Neural cell (in vitro differentiated cells): Measurements from ENCODE around the gene ATOSB. TPM values are rescaled to one million over a fixed set of nuclear protein-coding genes. Genes with fewer than 3 reads are reported as not detected.

Experiments
- H2AFZ ChIP-seq: fragments of 200-600, 300-800 bp; sonication (generic), shearing (Covaris generic); 2 replicates; pipeline ENCODE4 v1.6.0; 2014; ENCODE audit warnings: low read depth, mild to moderate bottlenecking, antibody characterized with exemption, low read length, moderate library complexity
- H3F3A ChIP-seq: fragments of 200-600 bp; shearing (Covaris generic); 2 replicates; pipeline ENCODE4 v1.6.1; 2016; ENCODE audit warnings: mild to moderate bottlenecking, moderate library complexity, mixed read lengths, antibody characterized with exemption, low read length; ENCODE audit not compliant: insufficient read depth, poor library complexity, severe bottlenecking
- H3K27ac ChIP-seq: fragments of 200-600, 300-800 bp; sonication (generic), shearing (Covaris generic); 2 replicates; pipeline ENCODE4 v1.5.1; 2014; ENCODE audit warnings: mild to moderate bottlenecking, low read length, moderate library complexity
- H3K27me3 ChIP-seq: fragments of 300-800, 200-600 bp; sonication (generic), shearing (Covaris generic); 2 replicates; pipeline ENCODE4 v1.6.0; 2014; ENCODE audit warnings: mild to moderate bottlenecking, low read depth, low read length, moderate library complexity; ENCODE audit not compliant: insufficient read depth
- H3K36me3 ChIP-seq: fragments of 300-800, 200-600 bp; sonication (generic), shearing (Covaris generic); 2 replicates; pipeline ENCODE4 v1.5.1; 2014; ENCODE audit warnings: mild to moderate bottlenecking, antibody characterized with exemption, low read length, moderate library complexity; ENCODE audit not compliant: insufficient read depth
- H3K4me2 ChIP-seq: fragments of 300-800, 200-600 bp; sonication (generic), shearing (Covaris generic); 2 replicates; pipeline ENCODE4 v1.6.0; 2014; ENCODE audit warnings: mild to moderate bottlenecking, low read length
- H3K4me3 ChIP-seq: fragments of 300-800, 200-600 bp; sonication (generic), shearing (Covaris generic); 2 replicates; pipeline ENCODE4 v1.5.1; 2014; ENCODE audit warnings: mild to moderate bottlenecking, low read length, moderate library complexity
- H3K79me2 ChIP-seq: fragments of 200-600 bp; shearing (Covaris generic); replicated peaks from 2 replicates; pipeline ENCODE4 v1.6.0; 2014; ENCODE audit warnings: mild to moderate bottlenecking, low read length, moderate library complexity; ENCODE audit not compliant: insufficient read depth
- H3K9ac ChIP-seq: fragments of 300-800, 200-600 bp; sonication (generic), shearing (Covaris generic); 2 replicates; pipeline ENCODE4 v1.6.1; 2016; ENCODE audit warnings: mild to moderate bottlenecking, low read length, mixed read lengths
- H3K9me2 ChIP-seq: fragments of 200-600 bp; shearing (Covaris generic); 2 replicates; pipeline ENCODE4 v1.6.1; 2016; ENCODE audit warnings: mild to moderate bottlenecking, low read length, mixed read lengths; ENCODE audit not compliant: insufficient read depth
- H3K9me3 ChIP-seq: fragments of 200-600, 300-800 bp; sonication (generic), shearing (Covaris generic); 2 replicates; pipeline ENCODE4 v1.6.1; 2016; ENCODE audit warnings: mild to moderate bottlenecking, mixed run types, low read length, moderate library complexity, mixed read lengths
- H4K20me1 ChIP-seq: fragments of 200-600 bp; shearing (Covaris generic); 2 replicates; pipeline ENCODE4 v1.6.1; 2016; ENCODE audit warnings: mild to moderate bottlenecking, mixed run types; ENCODE audit not compliant: insufficient read depth
- EP300 ChIP-seq: fragments of 450-650 bp; conservative IDR thresholded peaks from 2 replicates; pipeline ENCODE4 v1.6.1; 2014; ENCODE audit warnings: antibody characterized with exemption, mild to moderate bottlenecking, moderate library complexity; ENCODE audit not compliant: poor library complexity, severe bottlenecking
- EZH2 ChIP-seq: fragments of 200-600, 300-800 bp; shearing (Covaris generic), sonication (generic); IDR thresholded peaks from 2 replicates; pipeline ENCODE4 v1.6.1; 2014; ENCODE audit warnings: antibody characterized with exemption, low read length, borderline replicate concordance, mild to moderate bottlenecking; ENCODE audit not compliant: insufficient read depth, poor library complexity, severe bottlenecking
- MXI1 ChIP-seq: fragments of 450-650 bp; conservative IDR thresholded peaks from 2 replicates; pipeline ENCODE4 v1.6.1; 2014; ENCODE audit warnings: antibody characterized with exemption, mild to moderate bottlenecking; ENCODE audit not compliant: poor library complexity, severe bottlenecking
- POLR2AphosphoS5 ChIP-seq: IDR thresholded peaks from 2 replicates; pipeline ENCODE4 v1.6.1; 2012
- RAD21 ChIP-seq: fragments of 450-650 bp; conservative IDR thresholded peaks from 2 replicates; pipeline ENCODE4 v1.6.1; 2014; ENCODE audit warnings: antibody characterized with exemption, mild to moderate bottlenecking, moderate library complexity
- SMC3 ChIP-seq: fragments of 450-650 bp; conservative IDR thresholded peaks from 2 replicates; pipeline ENCODE4 v1.6.1; 2014; ENCODE audit warnings: antibody characterized with exemption, mild to moderate bottlenecking, moderate library complexity; ENCODE audit not compliant: poor library complexity
- TAF1 ChIP-seq: IDR thresholded peaks from 2 replicates; pipeline ENCODE4 v1.6.1; 2012; ENCODE audit warnings: low read depth
- polyA plus RNA-seq: library from polyadenylated mRNA; depleted of rRNA; stranded (reverse); fragments of >200 nt; gene quantifications from 2 replicates; pipeline ENCODE4 v1.2.3, GENCODE V29; 2014
- TF ChIP-seq, protein P1 (sequence below): IDR thresholded peaks from 2 replicates; pipeline ENCODE4 v1.6.1; 2012; ENCODE audit warnings: borderline replicate concordance
- TF ChIP-seq, protein P2 (sequence below): fragments of 450-650 bp; IDR thresholded peaks from 2 replicates; pipeline ENCODE4 v1.5.1; 2014; ENCODE audit warnings: antibody characterized with exemption, mild to moderate bottlenecking, moderate library complexity; ENCODE audit not compliant: poor library complexity, severe bottlenecking

Gene ATOSB
- polyA plus RNA-seq, 1 donor from 2014 or later: 28.9 TPM

DNA sequence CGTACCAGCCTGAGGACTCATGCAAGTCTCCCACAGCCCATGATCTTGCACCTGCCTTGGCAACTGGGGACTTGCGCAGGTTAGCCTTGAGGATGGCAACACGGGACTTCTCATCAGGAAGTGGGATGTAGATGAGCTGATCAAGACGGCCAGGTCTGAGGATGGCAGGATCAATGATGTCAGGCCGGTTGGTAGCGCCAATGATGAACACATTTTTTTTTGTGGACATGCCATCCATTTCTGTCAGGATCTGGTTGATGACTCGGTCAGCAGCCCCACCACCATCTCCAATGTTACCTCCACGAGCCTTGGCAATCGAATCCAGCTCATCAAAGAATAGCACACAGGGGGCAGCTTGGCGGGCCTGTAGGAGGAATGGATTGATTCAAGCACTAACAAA lies 56.2 kb downstream of the ATOSB start:
- no peaks in the 10 kb centered on the region for H3K79me2 ChIP-seq

DNA sequence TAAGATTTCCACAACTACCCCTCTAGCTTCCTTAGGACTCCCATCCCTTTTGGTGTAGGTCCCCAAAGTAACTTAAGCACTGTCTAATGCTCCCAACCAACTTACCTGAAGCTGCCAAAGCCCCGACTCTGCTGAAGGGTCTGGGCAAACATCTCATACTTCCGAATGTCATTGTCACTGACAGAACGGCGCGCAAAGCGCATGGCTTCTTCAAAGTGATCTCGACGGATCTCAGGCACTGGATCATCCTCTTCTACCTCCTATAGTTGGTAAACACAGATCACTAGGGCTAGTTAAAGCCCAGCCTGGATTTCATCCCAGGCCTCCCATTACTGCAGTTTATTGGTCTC lies 58.4 kb downstream of the ATOSB start:
- Histone ChIP-seq H3K27me3 (no peaks in the 10 kb centered on the region), H3K36me3 (peaks cover 15% of the 10 kb centered on the region), H3K4me3 (no peak overlapping the region), H4K20me1 (no peaks in the 10 kb centered on the region), H3K79me2 (no peaks in the 10 kb centered on the region), H3K9ac (no peak overlapping the region), H2AFZ (no peak overlapping the region), H3K27ac (no peak overlapping the region), H3F3A (no peaks in the 10 kb centered on the region), H3K9me3 (no peaks in the 10 kb centered on the region), H3K9me2 (no peaks in the 10 kb centered on the region), H3K4me2 (no peak overlapping the region)
- TF ChIP-seq, protein P1, sequence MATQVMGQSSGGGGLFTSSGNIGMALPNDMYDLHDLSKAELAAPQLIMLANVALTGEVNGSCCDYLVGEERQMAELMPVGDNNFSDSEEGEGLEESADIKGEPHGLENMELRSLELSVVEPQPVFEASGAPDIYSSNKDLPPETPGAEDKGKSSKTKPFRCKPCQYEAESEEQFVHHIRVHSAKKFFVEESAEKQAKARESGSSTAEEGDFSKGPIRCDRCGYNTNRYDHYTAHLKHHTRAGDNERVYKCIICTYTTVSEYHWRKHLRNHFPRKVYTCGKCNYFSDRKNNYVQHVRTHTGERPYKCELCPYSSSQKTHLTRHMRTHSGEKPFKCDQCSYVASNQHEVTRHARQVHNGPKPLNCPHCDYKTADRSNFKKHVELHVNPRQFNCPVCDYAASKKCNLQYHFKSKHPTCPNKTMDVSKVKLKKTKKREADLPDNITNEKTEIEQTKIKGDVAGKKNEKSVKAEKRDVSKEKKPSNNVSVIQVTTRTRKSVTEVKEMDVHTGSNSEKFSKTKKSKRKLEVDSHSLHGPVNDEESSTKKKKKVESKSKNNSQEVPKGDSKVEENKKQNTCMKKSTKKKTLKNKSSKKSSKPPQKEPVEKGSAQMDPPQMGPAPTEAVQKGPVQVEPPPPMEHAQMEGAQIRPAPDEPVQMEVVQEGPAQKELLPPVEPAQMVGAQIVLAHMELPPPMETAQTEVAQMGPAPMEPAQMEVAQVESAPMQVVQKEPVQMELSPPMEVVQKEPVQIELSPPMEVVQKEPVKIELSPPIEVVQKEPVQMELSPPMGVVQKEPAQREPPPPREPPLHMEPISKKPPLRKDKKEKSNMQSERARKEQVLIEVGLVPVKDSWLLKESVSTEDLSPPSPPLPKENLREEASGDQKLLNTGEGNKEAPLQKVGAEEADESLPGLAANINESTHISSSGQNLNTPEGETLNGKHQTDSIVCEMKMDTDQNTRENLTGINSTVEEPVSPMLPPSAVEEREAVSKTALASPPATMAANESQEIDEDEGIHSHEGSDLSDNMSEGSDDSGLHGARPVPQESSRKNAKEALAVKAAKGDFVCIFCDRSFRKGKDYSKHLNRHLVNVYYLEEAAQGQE: no peak
- TF ChIP-seq, protein P2, sequence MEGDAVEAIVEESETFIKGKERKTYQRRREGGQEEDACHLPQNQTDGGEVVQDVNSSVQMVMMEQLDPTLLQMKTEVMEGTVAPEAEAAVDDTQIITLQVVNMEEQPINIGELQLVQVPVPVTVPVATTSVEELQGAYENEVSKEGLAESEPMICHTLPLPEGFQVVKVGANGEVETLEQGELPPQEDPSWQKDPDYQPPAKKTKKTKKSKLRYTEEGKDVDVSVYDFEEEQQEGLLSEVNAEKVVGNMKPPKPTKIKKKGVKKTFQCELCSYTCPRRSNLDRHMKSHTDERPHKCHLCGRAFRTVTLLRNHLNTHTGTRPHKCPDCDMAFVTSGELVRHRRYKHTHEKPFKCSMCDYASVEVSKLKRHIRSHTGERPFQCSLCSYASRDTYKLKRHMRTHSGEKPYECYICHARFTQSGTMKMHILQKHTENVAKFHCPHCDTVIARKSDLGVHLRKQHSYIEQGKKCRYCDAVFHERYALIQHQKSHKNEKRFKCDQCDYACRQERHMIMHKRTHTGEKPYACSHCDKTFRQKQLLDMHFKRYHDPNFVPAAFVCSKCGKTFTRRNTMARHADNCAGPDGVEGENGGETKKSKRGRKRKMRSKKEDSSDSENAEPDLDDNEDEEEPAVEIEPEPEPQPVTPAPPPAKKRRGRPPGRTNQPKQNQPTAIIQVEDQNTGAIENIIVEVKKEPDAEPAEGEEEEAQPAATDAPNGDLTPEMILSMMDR: no peak
- no peak for TF ChIP-seq MXI1
- TF ChIP-seq EZH2: no peak
- no peak for TF ChIP-seq EP300
- no peak for TF ChIP-seq POLR2AphosphoS5
- TF ChIP-seq TAF1: no peak
- no peak for TF ChIP-seq SMC3
- TF ChIP-seq RAD21: no peak

More for the DNA sequence above, 56.2 kb downstream of the ATOSB start:
- Histone ChIP-seq H3F3A (no peaks in the 10 kb centered on the region), H3K9me2 (no peaks in the 10 kb centered on the region), H3K27me3 (no peaks in the 10 kb centered on the region), H3K4me2 (no peak overlapping the region), H3K4me3 (no peak overlapping the region), H3K9me3 (no peaks in the 10 kb centered on the region), H2AFZ (no peak overlapping the region), H4K20me1 (no peaks in the 10 kb centered on the region), H3K36me3 (peaks cover 20% of the 10 kb centered on the region), H3K27ac (no peak overlapping the region), H3K9ac (no peak overlapping the region)
- no peak for TF ChIP-seq RAD21
- no peak for TF ChIP-seq POLR2AphosphoS5

DNA sequence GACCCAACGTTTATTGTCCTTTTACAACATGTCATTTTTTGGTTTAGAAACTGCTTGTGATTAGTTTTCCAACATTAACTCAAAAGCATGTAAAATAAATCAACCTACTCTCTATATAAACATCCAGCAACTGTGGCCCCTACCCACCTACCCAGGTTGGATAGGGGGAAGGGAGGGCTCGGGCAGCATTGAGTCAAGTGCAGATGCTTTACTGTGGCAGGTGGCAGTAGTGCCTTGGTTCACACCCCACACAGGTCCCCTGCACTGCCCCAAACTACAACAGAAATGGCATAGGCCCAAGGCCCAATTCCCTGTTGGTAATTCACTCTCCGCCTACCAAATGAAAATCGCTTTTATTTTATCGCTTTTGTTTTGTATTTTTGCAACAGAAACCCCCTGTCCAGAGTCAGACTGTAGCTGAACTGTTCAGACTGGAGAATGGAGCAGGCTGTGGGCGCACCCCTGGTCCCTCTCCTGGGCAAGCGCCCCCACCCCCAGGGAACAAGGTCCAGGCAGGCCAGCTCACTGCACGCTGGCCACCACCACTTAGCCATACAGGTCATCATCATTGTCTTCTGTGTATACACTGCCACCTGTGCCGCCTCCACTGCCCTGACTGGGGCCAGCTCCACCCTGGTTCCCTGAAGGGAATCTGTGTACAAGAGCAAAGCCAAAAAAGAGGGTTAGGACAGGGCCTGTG lies 58.9 kb downstream of the ATOSB start:
- H2AFZ ChIP-seq: no peak overlapping the region
- H3K36me3 ChIP-seq: peaks cover 15% of the 10 kb centered on the region
- H3F3A ChIP-seq: no peaks in the 10 kb centered on the region
- no peaks in the 10 kb centered on the region for H3K9me3 ChIP-seq
- no peak overlapping the region for H3K4me2 ChIP-seq
- no peaks in the 10 kb centered on the region for H3K27me3 ChIP-seq
- no peaks in the 10 kb centered on the region for H3K79me2 ChIP-seq
- TF ChIP-seq EZH2 (no peak), RAD21 (no peak), POLR2AphosphoS5 (no peak), MXI1 (no peak)
- H3K27ac ChIP-seq: no peak overlapping the region
- no peaks in the 10 kb centered on the region for H3K9me2 ChIP-seq
- no peaks in the 10 kb centered on the region for H4K20me1 ChIP-seq
- H3K4me3 ChIP-seq: no peak overlapping the region
- no peak overlapping the region for H3K9ac ChIP-seq
